Loucy (cell line): ENCODE results near the gene PIGM.

ENCODE experiments used
- H2AFZ ChIP-seq: fragments of 200-600 bp; sonication (generic); 2 replicates; pipeline ENCODE4 v1.6.0; 2016; ENCODE audit warnings: antibody characterized with exemption, mild to moderate bottlenecking, low read length, moderate library complexity
- H3F3A ChIP-seq: fragments of 200-600 bp; 2 replicates; pipeline ENCODE4 v1.6.0; 2016; ENCODE audit warnings: antibody characterized with exemption, low read depth, mild to moderate bottlenecking
- H3K27me3 ChIP-seq: fragments of 200-600 bp; sonication (generic); 2 replicates; pipeline ENCODE4 v1.6.1; 2014; ENCODE audit warnings: low read length, mild to moderate bottlenecking; ENCODE audit not compliant: insufficient read depth, poor library complexity, severe bottlenecking
- H3K36me3 ChIP-seq: fragments of 200-600 bp; sonication (generic); 2 replicates; pipeline ENCODE4 v1.6.1; 2016; ENCODE audit warnings: low read length; ENCODE audit not compliant: insufficient read depth
- H3K4me1 ChIP-seq: fragments of 200-600 bp; sonication (generic); 2 replicates; pipeline ENCODE4 v1.5.1; 2014; ENCODE audit warnings: low read length, mild to moderate bottlenecking; ENCODE audit not compliant: insufficient read depth, poor library complexity, severe bottlenecking
- H3K4me2 ChIP-seq: fragments of 200-600 bp; sonication (generic); 2 replicates; pipeline ENCODE4 v1.6.0; 2014; ENCODE audit warnings: antibody characterized with exemption, low read length, low read depth, mild to moderate bottlenecking; ENCODE audit not compliant: poor library complexity, severe bottlenecking
- H3K4me3 ChIP-seq: fragments of 200-600 bp; sonication (generic); 2 replicates; pipeline ENCODE4 v1.5.1; 2014; ENCODE audit warnings: low read length, mild to moderate bottlenecking, mixed read lengths; ENCODE audit not compliant: poor library complexity, severe bottlenecking
- H3K79me2 ChIP-seq: fragments of 200-600 bp; sonication (generic); 2 replicates; pipeline ENCODE4 v1.6.1; 2014; ENCODE audit warnings: low read length; ENCODE audit not compliant: insufficient read depth
- H3K9ac ChIP-seq: fragments of 200-600 bp; sonication (generic); 2 replicates; pipeline ENCODE4 v1.6.0; 2014; ENCODE audit warnings: mild to moderate bottlenecking, low read depth, low read length, moderate library complexity; ENCODE audit not compliant: poor library complexity, severe bottlenecking
- H3K9me2 ChIP-seq: fragments of 200-600 bp; sonication (generic); replicated peaks from 2 replicates; pipeline ENCODE4 v1.6.1; 2016; ENCODE audit warnings: low read depth, low read length, mixed read lengths
- H3K9me3 ChIP-seq: fragments of 200-600 bp; sonication (generic); 2 replicates; pipeline ENCODE4 v1.6.1; 2014; ENCODE audit warnings: mild to moderate bottlenecking, antibody characterized with exemption, low read length, low read depth; ENCODE audit not compliant: insufficient read depth
- H4K20me1 ChIP-seq: fragments of 200-600 bp; sonication (generic); 2 replicates; pipeline ENCODE4 v1.6.0; 2014; ENCODE audit warnings: antibody characterized with exemption, low read length, mild to moderate bottlenecking; ENCODE audit not compliant: insufficient read depth, poor library complexity, severe bottlenecking
- EZH2phosphoT487 ChIP-seq: fragments of 200-600 bp; IDR thresholded peaks from 2 replicates; pipeline ENCODE4 v1.6.1; 2018; ENCODE audit warnings: antibody characterized with exemption, mild to moderate bottlenecking, moderate library complexity, borderline replicate concordance
- TF ChIP-seq, protein P1 (sequence below): fragments of 200-600 bp; sonication (generic); conservative IDR thresholded peaks from 2 replicates; pipeline ENCODE4 v1.5.1; 2014; ENCODE audit warnings: mild to moderate bottlenecking, antibody characterized with exemption, low read length

Gene PIGM

DNA sequence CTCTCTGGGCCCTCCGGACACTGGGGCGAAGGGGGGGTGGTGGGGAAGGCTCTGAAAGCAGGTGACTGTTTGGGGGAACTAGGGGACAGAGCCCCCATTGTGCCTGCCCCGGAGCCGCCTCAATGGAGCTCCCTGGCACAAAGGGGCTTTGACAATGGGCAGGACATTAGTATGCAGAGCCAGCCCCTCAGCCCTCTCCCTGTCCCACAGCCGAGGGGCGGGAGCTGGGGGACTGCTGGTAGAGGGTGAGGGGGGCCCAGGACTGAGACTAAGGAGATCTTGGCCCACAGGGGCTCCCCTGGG, 30.4 kb upstream of the PIGM start:
- Histone ChIP-seq H4K20me1 (no peaks in the 10 kb centered on the region), H2AFZ (no peak overlapping the region)

DNA sequence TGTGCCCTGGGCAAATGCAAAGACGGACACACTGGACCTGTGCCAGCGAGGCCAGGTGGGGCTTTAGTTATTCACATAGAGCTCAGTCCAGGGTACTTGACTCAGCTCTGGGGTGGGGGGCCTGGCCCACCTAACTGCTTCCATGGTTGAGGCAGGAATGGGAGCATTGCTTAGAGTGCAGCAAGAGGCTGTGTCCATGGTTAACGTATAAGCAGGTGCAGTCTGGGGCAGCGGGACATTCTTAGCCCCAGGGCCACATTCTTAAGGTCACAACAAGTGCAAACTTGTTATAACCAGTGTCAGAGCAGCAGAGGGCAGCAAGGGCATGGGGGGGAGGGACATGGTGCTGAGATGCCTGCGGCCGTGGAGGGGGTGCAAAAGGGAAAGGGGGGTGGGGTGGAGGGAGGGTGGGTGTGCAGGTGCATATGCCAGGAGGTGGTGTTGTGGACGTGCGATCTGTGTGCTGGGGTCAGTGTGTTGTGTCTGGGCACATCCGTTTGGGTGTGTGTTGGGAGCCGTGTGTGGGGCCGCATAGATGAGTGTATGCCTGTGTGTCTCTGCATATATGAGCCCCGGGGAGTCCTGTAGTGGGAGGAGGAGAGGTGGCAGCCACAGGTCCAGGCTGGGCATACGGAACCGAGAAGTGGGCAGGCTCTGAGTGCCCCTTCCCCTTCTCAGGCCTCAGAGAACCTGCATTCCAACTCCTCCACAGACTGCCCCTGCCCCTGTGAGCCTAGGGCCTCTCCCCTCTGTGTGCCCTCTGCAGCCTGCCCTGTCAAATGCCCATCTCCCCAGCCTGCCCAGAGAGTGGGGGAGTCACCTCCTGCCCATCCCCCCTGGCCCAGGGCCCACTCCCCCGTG, 29.8 kb upstream of the PIGM start:
- no peak overlapping the region for H3K4me3 ChIP-seq
- no peaks in the 10 kb centered on the region for H3F3A ChIP-seq
- H2AFZ ChIP-seq: no peak overlapping the region
- no peaks in the 10 kb centered on the region for H3K9me2 ChIP-seq
- no peak overlapping the region for H3K9ac ChIP-seq
- H3K9me3 ChIP-seq: no peaks in the 10 kb centered on the region
- no peaks in the 10 kb centered on the region for H3K79me2 ChIP-seq
- no peaks in the 10 kb centered on the region for H4K20me1 ChIP-seq
- no peaks in the 10 kb centered on the region for H3K27me3 ChIP-seq
- no peak overlapping the region for H3K4me2 ChIP-seq
- TF ChIP-seq EZH2phosphoT487: no peak
- TF ChIP-seq, protein P1, sequence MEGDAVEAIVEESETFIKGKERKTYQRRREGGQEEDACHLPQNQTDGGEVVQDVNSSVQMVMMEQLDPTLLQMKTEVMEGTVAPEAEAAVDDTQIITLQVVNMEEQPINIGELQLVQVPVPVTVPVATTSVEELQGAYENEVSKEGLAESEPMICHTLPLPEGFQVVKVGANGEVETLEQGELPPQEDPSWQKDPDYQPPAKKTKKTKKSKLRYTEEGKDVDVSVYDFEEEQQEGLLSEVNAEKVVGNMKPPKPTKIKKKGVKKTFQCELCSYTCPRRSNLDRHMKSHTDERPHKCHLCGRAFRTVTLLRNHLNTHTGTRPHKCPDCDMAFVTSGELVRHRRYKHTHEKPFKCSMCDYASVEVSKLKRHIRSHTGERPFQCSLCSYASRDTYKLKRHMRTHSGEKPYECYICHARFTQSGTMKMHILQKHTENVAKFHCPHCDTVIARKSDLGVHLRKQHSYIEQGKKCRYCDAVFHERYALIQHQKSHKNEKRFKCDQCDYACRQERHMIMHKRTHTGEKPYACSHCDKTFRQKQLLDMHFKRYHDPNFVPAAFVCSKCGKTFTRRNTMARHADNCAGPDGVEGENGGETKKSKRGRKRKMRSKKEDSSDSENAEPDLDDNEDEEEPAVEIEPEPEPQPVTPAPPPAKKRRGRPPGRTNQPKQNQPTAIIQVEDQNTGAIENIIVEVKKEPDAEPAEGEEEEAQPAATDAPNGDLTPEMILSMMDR: no peak
- H3K4me1 ChIP-seq: no peaks in the 10 kb centered on the region
- no peaks in the 10 kb centered on the region for H3K36me3 ChIP-seq

More for the DNA sequence above, 30.4 kb upstream of the PIGM start:
- Histone ChIP-seq H3K9ac (no peak overlapping the region), H3K4me2 (no peak overlapping the region), H3K9me3 (no peaks in the 10 kb centered on the region), H3K79me2 (no peaks in the 10 kb centered on the region), H3K27me3 (no peaks in the 10 kb centered on the region), H3K36me3 (no peaks in the 10 kb centered on the region), H3K4me1 (no peaks in the 10 kb centered on the region), H3K4me3 (no peak overlapping the region), H3K9me2 (no peaks in the 10 kb centered on the region), H3F3A (no peaks in the 10 kb centered on the region)
- TF ChIP-seq, protein P1: no peak

DNA sequence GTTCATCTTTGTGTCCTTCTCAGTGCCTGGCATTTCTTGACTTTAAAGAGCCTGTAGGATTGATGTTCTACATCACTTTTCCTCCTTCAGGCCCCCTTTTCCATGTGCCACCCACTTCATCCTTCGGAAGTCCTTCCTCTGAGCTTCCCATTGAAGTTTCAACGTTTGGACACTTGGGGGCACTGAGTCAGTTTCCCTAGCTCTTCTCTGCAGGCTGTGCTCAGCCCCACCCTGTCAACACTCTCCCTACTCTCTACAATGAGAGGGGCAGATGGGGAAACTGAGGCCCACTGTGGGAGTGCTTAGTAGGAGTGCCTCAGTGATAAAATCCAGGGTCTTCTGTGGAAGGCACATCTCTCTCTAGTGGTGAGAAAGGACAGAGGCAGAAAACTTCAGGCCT, 26.3 kb upstream of the PIGM start:
- Histone ChIP-seq H3K36me3 (no peaks in the 10 kb centered on the region), H3K9me2 (no peaks in the 10 kb centered on the region), H3K9ac (no peak overlapping the region), H3K79me2 (no peaks in the 10 kb centered on the region), H3K4me1 (no peaks in the 10 kb centered on the region), H3K9me3 (no peaks in the 10 kb centered on the region), H3K27me3 (no peaks in the 10 kb centered on the region), H2AFZ (no peak overlapping the region), H4K20me1 (no peaks in the 10 kb centered on the region), H3F3A (no peaks in the 10 kb centered on the region), H3K4me3 (no peak overlapping the region), H3K4me2 (no peak overlapping the region)
- TF ChIP-seq, protein P1: peak; percentile 38
- TF ChIP-seq EZH2phosphoT487: no peak
